Measurements from ENCODE around the gene CYB561.

DNA sequence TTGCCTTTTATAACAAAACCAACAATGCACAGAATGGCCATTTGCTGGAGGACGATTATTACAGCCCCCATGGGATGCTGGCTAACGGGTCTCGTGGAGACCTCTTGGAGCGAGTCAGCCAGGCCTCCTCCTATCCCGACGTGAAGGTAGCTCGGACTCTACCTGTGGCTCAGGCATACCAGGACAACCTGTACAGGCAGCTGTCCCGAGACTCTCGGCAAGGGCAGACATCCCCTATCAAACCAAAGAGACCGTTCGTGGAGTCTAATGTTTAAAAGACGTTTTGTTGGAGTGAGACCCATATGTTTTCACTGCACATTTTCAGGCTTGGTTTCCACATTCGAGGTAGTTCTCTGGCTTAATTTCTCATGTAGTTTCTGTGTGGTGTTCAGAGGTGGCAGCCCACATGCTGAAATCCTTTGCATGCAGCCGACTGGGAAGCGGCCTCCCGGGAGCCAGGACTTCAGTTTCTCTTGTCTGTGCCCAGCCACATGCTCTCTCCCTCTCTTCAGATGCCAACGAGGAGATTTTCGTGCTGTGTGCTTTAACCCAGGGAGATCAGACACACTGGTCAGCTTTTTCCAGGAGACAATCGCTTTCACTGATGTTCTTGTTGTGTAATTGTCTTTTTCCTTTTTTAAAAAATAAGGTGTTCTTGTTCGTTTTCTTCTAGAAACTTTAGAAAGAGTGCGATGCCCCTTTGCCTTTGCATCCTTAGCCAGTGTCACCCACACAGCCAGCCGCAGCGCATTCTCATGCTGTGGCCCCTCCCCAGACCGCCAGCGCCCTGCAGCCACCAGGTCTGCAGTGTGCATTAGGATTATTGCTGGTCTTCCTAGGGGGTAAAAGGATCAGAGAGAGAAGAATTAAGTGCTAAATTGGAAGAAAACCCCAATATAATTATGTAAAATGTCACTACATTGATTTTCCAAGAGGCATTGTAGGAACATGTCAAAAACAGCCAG lies 24.1 kb downstream of the CYB561 start:
- TF ChIP-seq POLR2A (IDR thresholded peaks at IDR 0.05; ENCODE audit: borderline replicate concordance, extremely low read depth, insufficient read depth, insufficient read length) (no peak), CTCF (IDR thresholded peaks at IDR 0.05 in 2 of 3, conservative IDR thresholded peaks at IDR 0.05 in 1 of 3; ENCODE audit: borderline replicate concordance in 1 of 3, insufficient read depth in 1 of 3, low read depth in 2 of 3, low read length in 2 of 3) (no peak), POLR2AphosphoS5 (IDR thresholded peaks at IDR 0.05; ENCODE audit: low read depth, low read length) (no peak), YY1 (IDR thresholded peaks at IDR 0.05; ENCODE audit: extremely low read depth, insufficient replicate concordance, low read depth, low read length) (no peak), ZNF274 (IDR thresholded peaks at IDR 0.05; ENCODE audit: low read depth, low read length) (no peak), CBX3 (IDR thresholded peaks at IDR 0.05; ENCODE audit: low read depth) (no peak), EZH2 (IDR thresholded peaks at IDR 0.05) (no peak)
- TF ChIP-seq, protein P1, sequence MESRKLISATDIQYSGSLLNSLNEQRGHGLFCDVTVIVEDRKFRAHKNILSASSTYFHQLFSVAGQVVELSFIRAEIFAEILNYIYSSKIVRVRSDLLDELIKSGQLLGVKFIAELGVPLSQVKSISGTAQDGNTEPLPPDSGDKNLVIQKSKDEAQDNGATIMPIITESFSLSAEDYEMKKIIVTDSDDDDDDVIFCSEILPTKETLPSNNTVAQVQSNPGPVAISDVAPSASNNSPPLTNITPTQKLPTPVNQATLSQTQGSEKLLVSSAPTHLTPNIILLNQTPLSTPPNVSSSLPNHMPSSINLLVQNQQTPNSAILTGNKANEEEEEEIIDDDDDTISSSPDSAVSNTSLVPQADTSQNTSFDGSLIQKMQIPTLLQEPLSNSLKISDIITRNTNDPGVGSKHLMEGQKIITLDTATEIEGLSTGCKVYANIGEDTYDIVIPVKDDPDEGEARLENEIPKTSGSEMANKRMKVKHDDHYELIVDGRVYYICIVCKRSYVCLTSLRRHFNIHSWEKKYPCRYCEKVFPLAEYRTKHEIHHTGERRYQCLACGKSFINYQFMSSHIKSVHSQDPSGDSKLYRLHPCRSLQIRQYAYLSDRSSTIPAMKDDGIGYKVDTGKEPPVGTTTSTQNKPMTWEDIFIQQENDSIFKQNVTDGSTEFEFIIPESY (IDR thresholded peaks at IDR 0.05; ENCODE audit: extremely low read depth, insufficient replicate concordance, low read length): no peak
- TF ChIP-seq, protein P2, sequence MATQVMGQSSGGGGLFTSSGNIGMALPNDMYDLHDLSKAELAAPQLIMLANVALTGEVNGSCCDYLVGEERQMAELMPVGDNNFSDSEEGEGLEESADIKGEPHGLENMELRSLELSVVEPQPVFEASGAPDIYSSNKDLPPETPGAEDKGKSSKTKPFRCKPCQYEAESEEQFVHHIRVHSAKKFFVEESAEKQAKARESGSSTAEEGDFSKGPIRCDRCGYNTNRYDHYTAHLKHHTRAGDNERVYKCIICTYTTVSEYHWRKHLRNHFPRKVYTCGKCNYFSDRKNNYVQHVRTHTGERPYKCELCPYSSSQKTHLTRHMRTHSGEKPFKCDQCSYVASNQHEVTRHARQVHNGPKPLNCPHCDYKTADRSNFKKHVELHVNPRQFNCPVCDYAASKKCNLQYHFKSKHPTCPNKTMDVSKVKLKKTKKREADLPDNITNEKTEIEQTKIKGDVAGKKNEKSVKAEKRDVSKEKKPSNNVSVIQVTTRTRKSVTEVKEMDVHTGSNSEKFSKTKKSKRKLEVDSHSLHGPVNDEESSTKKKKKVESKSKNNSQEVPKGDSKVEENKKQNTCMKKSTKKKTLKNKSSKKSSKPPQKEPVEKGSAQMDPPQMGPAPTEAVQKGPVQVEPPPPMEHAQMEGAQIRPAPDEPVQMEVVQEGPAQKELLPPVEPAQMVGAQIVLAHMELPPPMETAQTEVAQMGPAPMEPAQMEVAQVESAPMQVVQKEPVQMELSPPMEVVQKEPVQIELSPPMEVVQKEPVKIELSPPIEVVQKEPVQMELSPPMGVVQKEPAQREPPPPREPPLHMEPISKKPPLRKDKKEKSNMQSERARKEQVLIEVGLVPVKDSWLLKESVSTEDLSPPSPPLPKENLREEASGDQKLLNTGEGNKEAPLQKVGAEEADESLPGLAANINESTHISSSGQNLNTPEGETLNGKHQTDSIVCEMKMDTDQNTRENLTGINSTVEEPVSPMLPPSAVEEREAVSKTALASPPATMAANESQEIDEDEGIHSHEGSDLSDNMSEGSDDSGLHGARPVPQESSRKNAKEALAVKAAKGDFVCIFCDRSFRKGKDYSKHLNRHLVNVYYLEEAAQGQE (IDR thresholded peaks at IDR 0.05; ENCODE audit: low read depth): no peak

Measured in HCT116 (cell line).